ENCODE measurements around the gene DCAF5.
A peak's percentile ranks its signal among the peaks of the same experiment; 100 is the strongest.
"Not testable (repeated sequence)": the region's sequence is repeated elsewhere in the genome, so short reads cannot be mapped to it uniquely, and the experiment has no call there.

Gene DCAF5, protein sequence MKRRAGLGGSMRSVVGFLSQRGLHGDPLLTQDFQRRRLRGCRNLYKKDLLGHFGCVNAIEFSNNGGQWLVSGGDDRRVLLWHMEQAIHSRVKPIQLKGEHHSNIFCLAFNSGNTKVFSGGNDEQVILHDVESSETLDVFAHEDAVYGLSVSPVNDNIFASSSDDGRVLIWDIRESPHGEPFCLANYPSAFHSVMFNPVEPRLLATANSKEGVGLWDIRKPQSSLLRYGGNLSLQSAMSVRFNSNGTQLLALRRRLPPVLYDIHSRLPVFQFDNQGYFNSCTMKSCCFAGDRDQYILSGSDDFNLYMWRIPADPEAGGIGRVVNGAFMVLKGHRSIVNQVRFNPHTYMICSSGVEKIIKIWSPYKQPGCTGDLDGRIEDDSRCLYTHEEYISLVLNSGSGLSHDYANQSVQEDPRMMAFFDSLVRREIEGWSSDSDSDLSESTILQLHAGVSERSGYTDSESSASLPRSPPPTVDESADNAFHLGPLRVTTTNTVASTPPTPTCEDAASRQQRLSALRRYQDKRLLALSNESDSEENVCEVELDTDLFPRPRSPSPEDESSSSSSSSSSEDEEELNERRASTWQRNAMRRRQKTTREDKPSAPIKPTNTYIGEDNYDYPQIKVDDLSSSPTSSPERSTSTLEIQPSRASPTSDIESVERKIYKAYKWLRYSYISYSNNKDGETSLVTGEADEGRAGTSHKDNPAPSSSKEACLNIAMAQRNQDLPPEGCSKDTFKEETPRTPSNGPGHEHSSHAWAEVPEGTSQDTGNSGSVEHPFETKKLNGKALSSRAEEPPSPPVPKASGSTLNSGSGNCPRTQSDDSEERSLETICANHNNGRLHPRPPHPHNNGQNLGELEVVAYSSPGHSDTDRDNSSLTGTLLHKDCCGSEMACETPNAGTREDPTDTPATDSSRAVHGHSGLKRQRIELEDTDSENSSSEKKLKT

DNA sequence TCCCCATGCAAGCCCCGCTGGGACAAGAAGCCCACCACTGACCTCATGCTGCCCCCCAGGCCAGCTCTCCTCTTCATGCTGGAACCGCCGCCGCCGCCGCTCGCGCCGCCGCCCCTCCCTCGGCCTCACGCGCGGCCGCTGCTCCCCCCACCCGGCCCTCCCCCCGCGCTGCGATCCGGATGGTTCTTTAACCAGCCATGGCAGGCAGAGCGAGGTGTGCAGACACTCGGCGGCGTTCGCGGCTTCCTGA, at the start of gene DCAF5:
DCAF5 (minus strand) TSS at position 218 of the 250 bp plus-strand sequence; CDS start at position 77, 141 bp downstream.
- TF ChIP-seq, protein P1, sequence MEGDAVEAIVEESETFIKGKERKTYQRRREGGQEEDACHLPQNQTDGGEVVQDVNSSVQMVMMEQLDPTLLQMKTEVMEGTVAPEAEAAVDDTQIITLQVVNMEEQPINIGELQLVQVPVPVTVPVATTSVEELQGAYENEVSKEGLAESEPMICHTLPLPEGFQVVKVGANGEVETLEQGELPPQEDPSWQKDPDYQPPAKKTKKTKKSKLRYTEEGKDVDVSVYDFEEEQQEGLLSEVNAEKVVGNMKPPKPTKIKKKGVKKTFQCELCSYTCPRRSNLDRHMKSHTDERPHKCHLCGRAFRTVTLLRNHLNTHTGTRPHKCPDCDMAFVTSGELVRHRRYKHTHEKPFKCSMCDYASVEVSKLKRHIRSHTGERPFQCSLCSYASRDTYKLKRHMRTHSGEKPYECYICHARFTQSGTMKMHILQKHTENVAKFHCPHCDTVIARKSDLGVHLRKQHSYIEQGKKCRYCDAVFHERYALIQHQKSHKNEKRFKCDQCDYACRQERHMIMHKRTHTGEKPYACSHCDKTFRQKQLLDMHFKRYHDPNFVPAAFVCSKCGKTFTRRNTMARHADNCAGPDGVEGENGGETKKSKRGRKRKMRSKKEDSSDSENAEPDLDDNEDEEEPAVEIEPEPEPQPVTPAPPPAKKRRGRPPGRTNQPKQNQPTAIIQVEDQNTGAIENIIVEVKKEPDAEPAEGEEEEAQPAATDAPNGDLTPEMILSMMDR (IDR thresholded peaks at IDR 0.05; ENCODE audit: low read depth, low read length, missing control alignments), result no peak
- peak within 1 kb of the TSS; percentile 95 for H3K4me3 ChIP-seq (ENCODE audit: low read depth, low read length)
- no peak for DNase-seq (ENCODE audit: low read depth)

DNA sequence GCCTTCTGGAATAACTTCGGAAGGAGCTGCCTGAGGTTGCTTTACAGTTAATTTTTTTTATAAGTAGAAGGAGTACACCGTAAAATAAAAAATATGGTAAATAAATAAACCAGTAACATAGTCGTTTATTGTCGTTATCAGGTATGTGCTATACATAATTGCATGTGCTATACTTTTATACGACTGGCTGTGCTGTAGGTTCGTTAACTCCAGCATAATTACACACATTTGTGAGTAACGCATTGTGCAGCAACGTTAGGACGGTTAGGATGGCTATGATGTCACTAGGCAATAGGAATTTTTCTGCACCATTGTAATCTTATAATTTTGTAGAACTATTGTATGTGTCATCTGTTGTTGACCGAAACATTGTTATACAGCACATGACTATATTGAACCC, 46.9 kb upstream of the DCAF5 start:
- DNase-seq (ENCODE audit: low read depth), result no peak
- TF ChIP-seq, protein P1 (IDR thresholded peaks at IDR 0.05; ENCODE audit: low read depth, low read length, missing control alignments), result no peak
- H3K4me3 ChIP-seq (ENCODE audit: low read depth, low read length), result no peak overlapping the region

DNA sequence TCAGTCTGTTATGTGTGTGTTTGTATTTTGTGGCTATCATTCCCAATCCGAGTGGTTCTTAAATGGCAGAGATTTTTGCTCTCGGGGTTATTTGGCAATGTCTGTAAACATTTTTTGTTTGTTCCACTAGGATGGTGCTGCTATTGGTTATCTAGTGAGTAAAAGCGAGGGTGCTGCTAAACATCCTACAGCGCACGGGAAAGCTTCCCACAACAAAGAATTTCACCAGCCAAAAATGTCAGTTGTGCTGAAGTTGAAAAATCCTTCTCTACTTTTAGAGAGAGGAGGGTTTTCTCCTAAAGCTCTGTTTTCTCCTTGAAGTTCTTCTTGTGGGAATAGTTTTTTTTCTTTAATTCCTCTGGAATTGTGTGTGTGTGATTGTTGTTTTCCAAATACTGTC, 40.8 kb upstream of the DCAF5 start:
- TF ChIP-seq, protein P1 (IDR thresholded peaks at IDR 0.05; ENCODE audit: low read depth, low read length, missing control alignments), result no peak
- no peak for DNase-seq (ENCODE audit: low read depth)
- no peak overlapping the region for H3K4me3 ChIP-seq (ENCODE audit: low read depth, low read length)

DNA sequence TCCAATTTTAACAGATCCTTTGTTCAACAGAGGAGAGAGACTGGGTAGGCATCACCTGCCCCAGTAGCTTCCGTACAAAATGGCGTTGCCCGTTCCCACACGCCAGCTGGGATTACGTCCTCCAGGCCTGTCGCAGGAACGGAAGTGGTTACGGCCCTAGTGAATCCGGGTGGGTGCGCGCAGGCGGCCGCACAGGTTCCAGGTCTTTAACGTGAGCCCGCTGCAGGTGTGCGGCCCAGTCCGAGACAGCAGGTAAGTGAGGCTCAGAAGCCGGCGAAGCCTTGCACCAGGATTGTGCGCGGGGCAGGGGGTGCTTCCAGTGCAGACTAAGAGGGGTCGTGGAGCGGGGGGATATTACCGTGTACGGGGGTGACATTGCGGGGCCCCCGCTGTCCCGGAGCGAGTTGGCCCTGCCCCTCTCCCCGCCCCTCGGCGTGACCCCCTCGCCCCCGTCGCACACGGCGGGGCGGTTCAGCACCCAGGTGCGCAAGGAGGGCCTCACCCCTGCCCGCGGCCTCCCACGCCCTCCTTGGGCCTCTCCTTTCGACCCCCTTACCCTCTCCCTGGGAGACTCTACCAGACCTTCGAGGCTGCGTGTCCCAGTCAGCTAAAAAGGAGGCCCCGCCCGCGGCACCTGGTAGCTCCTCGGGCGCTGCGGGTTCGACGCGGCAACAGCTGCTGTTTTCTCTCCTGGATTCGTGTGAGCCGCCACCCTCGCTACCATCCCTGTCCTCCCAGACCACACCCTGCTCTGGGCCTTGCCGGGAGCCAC, 38.6 kb upstream of the DCAF5 start, which contains the start of gene EXD2:
EXD2 (plus strand) TSS at position 159 of the 772 bp plus-strand sequence. CDS start 17,973 bp downstream, outside the sequence.
- peak within 1 kb of the TSS; percentile 66 for H3K4me3 ChIP-seq (ENCODE audit: low read depth, low read length)
- TF ChIP-seq, protein P1 (IDR thresholded peaks at IDR 0.05; ENCODE audit: low read depth, low read length, missing control alignments), result no peak
- peak; percentile 68 for DNase-seq (ENCODE audit: low read depth)

DNA sequence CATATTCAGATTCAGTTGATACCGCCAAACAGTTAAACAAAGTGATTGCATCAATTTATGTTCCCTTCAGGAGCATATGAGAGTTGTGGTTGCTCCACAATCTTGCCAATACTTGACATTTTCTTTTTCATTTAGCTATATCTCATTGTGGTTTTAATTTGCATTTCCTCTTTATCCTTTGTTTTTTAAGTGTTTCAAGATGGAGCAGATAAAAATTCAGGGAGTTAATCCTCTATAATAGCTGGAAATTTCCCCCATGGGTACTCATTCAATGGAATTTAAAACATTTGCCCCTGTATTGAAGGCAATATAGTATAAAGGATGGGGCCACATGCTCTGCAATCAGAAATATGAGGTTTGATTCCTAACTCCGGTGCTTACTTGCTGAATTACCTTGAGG, 37.3 kb upstream of the DCAF5 start:
- TF ChIP-seq, protein P1 (IDR thresholded peaks at IDR 0.05; ENCODE audit: low read depth, low read length, missing control alignments), result no peak
- DNase-seq (ENCODE audit: low read depth), result no peak
- no peak overlapping the region for H3K4me3 ChIP-seq (ENCODE audit: low read depth, low read length)

DNA sequence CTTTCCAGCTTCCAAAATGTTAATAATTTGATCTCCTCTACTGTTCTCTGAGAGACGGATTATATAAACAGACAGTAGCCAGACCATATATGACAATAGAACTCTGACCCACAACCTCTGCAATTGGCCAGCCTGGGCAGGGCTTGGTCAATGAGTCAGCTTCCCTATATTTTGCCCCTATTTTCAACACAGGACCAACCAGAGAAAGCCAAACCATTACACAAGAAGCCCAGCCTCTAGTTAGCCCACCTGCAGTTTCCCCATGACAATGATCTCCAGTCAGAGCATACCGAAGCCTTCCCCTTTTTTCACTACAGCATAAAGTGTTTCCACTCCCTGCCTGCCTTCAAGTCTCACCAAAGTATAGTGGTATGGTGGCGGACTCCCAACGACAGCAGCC, 30.8 kb upstream of the DCAF5 start:
- no peak overlapping the region for H3K4me3 ChIP-seq (ENCODE audit: low read depth, low read length)
- DNase-seq (ENCODE audit: low read depth), result no peak
- TF ChIP-seq, protein P1 (IDR thresholded peaks at IDR 0.05; ENCODE audit: low read depth, low read length, missing control alignments), result no peak

DNA sequence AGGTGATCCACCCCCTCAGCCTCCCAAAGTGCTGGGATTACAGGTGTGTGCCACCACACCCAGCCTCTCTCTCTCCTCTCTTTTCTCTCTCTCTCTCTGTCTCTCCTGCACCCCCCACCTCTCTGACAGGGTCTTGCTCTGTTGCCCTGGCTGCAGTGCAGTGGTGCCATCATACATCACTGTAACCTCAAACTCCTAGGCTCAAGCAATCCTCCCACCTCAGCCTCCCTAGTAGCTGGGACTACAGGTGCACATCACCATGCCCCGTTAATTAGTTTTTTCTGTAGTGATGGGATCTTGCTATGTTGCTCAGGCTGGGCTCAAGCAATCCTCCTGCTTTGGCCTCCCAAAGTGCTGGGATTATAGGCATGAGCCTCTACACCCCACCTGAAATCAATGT, 29.7 kb upstream of the DCAF5 start:
- not testable (repeated sequence) for DNase-seq (ENCODE audit: low read depth); H3K4me3 ChIP-seq (ENCODE audit: low read depth, low read length)
